ENCODE data around the gene NR1D2.

- TF ChIP-seq CTCF (IDR thresholded peaks at IDR 0.05; ENCODE audit: poor library complexity, severe bottlenecking), result peak; percentile 18
- TF ChIP-seq RAD21 (conservative IDR thresholded peaks at IDR 0.05), result no peak
- TF ChIP-seq SMC3 (conservative IDR thresholded peaks at IDR 0.05; ENCODE audit: poor library complexity), result no peak
- no peak for TF ChIP-seq EZH2 (IDR thresholded peaks at IDR 0.05; ENCODE audit: borderline replicate concordance, insufficient read depth, low read length, poor library complexity, severe bottlenecking)
- TF ChIP-seq EP300 (conservative IDR thresholded peaks at IDR 0.05; ENCODE audit: poor library complexity, severe bottlenecking), result no peak
- TF ChIP-seq REST (IDR thresholded peaks at IDR 0.05; ENCODE audit: borderline replicate concordance), result no peak
- no peak for TF ChIP-seq POLR2AphosphoS5 (IDR thresholded peaks at IDR 0.05)
- no peak for TF ChIP-seq MXI1 (conservative IDR thresholded peaks at IDR 0.05; ENCODE audit: poor library complexity, severe bottlenecking)
- TF ChIP-seq TAF1 (IDR thresholded peaks at IDR 0.05; ENCODE audit: low read depth), result no peak
Observed at GRCh38 chr3:23964537-23965235, 19.6 kb downstream of the NR1D2 start.

All from neural cell (in vitro differentiated cells).